ENCODE results near the gene GHR.
"Not testable (repeated sequence)": the region's sequence is repeated elsewhere in the genome, so short reads cannot be mapped to it uniquely, and the experiment has no call there.

GHR gene

GRCh38 chr5:42655982-42656650, 232.9 kb downstream of the GHR start:
- H3K4me3 ChIP-seq (replicated peaks; ENCODE audit: low read depth, low read length): no peak overlapping the region
- no peak for TF ChIP-seq CTCF (IDR thresholded peaks at IDR 0.05; ENCODE audit: low read depth, low read length, missing control alignments)
- DNase-seq (ENCODE audit: extremely low read depth, low read depth): no peak

- no peak for DNase-seq (ENCODE audit: extremely low read depth, low read depth)
- TF ChIP-seq CTCF (IDR thresholded peaks at IDR 0.05; ENCODE audit: low read depth, low read length, missing control alignments): no peak
- no peak overlapping the region for H3K4me3 ChIP-seq (replicated peaks; ENCODE audit: low read depth, low read length)
Observed at GRCh38 chr5:42656651-42657015, 233.4 kb downstream of the GHR start.

- H3K4me3 ChIP-seq (replicated peaks; ENCODE audit: low read depth, low read length); DNase-seq (ENCODE audit: extremely low read depth, low read depth): not testable (repeated sequence)
Observed at GRCh38 chr5:42659869-42660268, 236.6 kb downstream of the GHR start.

- DNase-seq (ENCODE audit: extremely low read depth, low read depth): no peak
- no peak for TF ChIP-seq CTCF (IDR thresholded peaks at IDR 0.05; ENCODE audit: low read depth, low read length, missing control alignments)
- no peak overlapping the region for H3K4me3 ChIP-seq (replicated peaks; ENCODE audit: low read depth, low read length)
Observed at GRCh38 chr5:42665857-42666256, 242.6 kb downstream of the GHR start.

- DNase-seq (ENCODE audit: extremely low read depth, low read depth): no peak
- no peak overlapping the region for H3K4me3 ChIP-seq (replicated peaks; ENCODE audit: low read depth, low read length)
- no peak for TF ChIP-seq CTCF (IDR thresholded peaks at IDR 0.05; ENCODE audit: low read depth, low read length, missing control alignments)
Observed at GRCh38 chr5:42666869-42667268, 243.6 kb downstream of the GHR start.

GRCh38 chr5:42668254-42668653, 245.0 kb downstream of the GHR start:
- DNase-seq (ENCODE audit: extremely low read depth, low read depth): no peak
- TF ChIP-seq CTCF (IDR thresholded peaks at IDR 0.05; ENCODE audit: low read depth, low read length, missing control alignments): no peak
- no peak overlapping the region for H3K4me3 ChIP-seq (replicated peaks; ENCODE audit: low read depth, low read length)

- H3K4me3 ChIP-seq (replicated peaks; ENCODE audit: low read depth, low read length): no peak overlapping the region
- no peak for TF ChIP-seq CTCF (IDR thresholded peaks at IDR 0.05; ENCODE audit: low read depth, low read length, missing control alignments)
- DNase-seq (ENCODE audit: extremely low read depth, low read depth): no peak
Observed at GRCh38 chr5:42672925-42673324, 249.7 kb downstream of the GHR start.
